Activated CD8-positive, alpha-beta memory T cell treated with anti-CD3 and anti-CD28 coated beads for 24 hours (primary cell): ENCODE data around the gene SHROOM1.
"Not testable (repeated sequence)": the region's sequence is repeated elsewhere in the genome, so short reads cannot be mapped to it uniquely, and the experiment has no call there.

Experiments
- DNase-seq: peaks from one replicate; pipeline ENCODE4 v3.0.0-alpha.2; 2020

Gene SHROOM1, protein sequence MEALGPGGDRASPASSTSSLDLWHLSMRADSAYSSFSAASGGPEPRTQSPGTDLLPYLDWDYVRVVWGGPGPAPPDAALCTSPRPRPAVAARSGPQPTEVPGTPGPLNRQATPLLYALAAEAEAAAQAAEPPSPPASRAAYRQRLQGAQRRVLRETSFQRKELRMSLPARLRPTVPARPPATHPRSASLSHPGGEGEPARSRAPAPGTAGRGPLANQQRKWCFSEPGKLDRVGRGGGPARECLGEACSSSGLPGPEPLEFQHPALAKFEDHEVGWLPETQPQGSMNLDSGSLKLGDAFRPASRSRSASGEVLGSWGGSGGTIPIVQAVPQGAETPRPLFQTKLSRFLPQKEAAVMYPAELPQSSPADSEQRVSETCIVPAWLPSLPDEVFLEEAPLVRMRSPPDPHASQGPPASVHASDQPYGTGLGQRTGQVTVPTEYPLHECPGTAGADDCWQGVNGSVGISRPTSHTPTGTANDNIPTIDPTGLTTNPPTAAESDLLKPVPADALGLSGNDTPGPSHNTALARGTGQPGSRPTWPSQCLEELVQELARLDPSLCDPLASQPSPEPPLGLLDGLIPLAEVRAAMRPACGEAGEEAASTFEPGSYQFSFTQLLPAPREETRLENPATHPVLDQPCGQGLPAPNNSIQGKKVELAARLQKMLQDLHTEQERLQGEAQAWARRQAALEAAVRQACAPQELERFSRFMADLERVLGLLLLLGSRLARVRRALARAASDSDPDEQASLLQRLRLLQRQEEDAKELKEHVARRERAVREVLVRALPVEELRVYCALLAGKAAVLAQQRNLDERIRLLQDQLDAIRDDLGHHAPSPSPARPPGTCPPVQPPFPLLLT

GRCh38 chr5:132830436-132831094, at the start of gene SHROOM1:
SHROOM1 (minus strand) TSS chr5:132830647; CDS start chr5:132826140, 4,507 bp downstream.
- peak; percentile 73 for DNase-seq

GRCh38 chr5:132877938-132878337, 47.5 kb upstream of the SHROOM1 start:
- DNase-seq: no peak

GRCh38 chr5:132877466-132877865, 47.0 kb upstream of the SHROOM1 start:
- no peak for DNase-seq

DNA sequence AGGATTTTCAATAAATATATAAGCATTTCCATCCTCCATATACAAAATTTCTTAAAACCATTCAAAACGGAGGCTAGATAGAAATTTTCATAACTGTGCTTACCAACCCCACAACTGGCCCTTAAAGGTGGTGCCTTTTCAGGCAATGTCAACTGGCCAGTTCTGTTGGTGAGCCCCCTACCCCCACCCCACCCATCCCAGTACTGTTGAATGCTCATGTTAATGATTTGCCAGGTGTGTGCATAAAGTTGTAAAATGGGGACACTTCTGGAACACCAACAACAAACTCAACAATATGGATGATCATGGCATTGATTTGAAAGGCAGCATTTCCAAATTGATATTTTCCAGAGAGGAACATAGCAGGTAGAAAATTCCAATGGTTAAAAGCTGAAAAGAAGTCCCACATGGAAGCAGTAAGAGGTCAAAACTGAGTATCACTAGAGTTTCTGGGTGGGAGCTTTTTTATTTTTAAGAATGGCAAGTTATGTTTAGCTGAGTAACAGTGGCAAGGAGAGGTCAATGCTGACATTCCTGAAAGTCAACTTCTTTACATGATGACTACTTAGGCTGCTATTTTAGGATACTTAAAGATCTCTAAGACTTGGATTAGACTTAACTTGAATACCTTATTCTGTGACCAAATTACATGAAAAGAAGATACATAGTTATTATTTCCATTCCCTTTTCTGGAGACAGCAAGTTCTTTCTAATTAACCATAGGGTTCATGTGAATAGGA, 45.7 kb upstream of the SHROOM1 start:
- DNase-seq: no peak

- no peak for DNase-seq
Measured at GRCh38 chr5:132873930-132874271, 43.5 kb upstream of the SHROOM1 start.

DNA sequence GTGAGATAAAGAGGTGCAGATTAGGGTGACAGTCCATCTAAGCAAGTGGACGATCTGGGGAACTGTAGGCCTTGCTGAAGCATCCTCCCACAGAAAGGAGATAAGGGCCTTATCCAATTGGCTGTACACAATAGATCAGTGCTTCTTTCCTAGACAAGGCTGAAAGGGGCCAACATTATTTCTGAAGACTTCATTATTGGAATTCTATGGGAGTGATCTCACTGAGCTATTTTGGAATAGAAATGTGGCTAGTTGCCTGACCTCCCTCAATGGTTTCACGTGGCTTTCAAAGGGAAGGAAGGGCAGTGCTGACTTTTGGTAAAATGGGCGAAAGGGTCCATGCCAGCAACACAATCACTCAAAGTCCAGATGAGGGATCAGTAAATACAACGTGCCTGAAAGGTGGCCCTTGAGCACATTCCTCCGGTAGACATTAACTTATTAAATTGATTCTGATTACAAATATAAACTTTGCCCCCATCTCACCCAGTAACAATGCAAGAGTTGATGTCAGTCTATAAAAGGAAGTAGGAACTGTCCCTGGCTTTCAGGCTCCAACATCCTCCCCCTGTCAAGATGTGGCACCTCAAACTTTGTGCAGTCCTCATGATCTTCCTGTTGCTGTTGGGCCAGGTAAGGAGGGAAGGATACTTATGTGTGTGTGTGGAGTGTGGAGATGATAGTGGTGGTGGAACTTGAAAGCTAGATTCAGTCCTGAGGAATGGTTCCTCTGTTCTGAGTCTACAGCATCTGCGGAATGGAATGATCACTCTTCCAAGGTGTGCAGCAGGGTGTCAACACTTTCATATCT, 42.9 kb upstream of the SHROOM1 start, which contains the start of gene LEAP2:
Gene LEAP2, plus strand, starts transcription at position 550 of the 811 bp plus-strand sequence. Its CDS starts 27 bp downstream, at position 577.
- DNase-seq: no peak

DNA sequence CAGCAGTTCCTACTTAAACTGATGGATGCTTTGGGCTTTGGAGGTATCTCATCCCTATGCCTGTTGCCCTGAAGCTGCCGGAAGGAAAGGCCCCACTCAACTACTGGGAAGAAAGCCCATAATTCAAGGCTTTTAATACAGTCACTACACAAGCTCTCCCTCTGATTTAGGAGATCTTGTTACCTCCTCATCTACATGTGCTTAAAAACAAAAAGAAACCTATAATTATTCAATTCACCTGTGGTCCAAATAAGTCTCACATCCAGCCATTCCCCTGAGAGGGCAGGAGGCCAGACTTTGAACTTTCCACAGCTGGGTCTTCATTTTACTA, 42.3 kb upstream of the SHROOM1 start:
- DNase-seq: no peak

- no peak for DNase-seq
Measured at GRCh38 chr5:132871459-132872284, 41.2 kb upstream of the SHROOM1 start.

DNA sequence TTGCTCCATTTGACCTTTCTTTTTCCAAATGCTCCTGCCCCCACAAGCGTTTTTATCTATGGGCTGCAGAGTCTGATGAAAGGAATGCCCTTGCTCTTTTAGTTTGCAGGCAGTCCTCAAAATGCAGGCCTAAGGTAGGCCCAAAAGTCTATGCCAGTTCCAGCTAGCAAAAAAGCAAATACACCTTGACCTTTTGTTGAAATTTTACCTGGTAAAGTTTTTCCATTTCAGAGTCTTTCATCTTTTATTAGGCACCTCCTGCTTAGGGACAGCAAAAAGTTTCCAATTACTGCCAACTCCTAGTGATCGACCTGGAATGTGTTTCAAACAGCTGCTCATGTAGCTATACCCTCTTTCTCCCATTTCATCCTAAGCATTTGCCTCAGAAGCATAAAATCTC, 40.4 kb upstream of the SHROOM1 start:
- DNase-seq: no peak

- no peak for DNase-seq
Measured at GRCh38 chr5:132868754-132869153, 38.3 kb upstream of the SHROOM1 start.

GRCh38 chr5:132867046-132867451, 36.6 kb upstream of the SHROOM1 start:
- DNase-seq: no peak

- DNase-seq: peak; percentile 93
Measured at GRCh38 chr5:132866342-132867045, 36.0 kb upstream of the SHROOM1 start, which contains the start of the genes GDF9 and UQCRQ. GDF9 (minus strand) TSS chr5:132866469; CDS start chr5:132864533, 1,936 bp downstream. UQCRQ (plus strand) TSS chr5:132866642; CDS start chr5:132866882, 240 bp downstream.

DNA sequence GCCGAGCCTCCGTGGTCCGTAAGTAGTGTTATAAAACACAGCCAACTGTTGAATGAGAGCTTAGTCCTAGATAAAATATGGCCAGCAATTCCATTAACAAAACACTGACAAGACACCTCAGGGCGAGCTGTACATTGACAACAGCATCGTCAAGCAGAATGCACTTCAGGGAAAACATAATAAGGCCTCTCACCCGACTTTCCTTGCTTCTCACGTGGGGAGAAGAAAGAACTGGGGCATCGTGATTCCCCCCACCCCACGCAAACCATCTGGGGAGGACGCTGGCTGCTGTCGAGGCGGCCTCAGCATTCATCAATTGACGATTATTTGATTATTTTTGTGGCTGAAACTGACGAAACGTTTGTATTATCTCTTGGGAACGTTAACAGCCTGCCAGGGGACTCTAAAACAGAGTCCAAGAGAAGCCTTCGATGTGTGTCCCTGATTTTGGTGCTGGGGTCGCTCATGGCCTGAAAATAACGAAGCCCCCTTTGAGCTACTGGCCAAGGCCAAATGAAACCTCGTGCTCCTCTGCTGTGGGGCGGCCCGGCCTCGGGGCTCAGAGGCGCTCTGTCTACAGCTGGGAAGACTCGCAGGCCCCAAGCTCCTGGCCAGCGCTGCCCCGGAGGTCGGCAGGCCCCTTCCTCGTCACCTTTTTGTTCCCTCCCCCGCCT, 35.4 kb upstream of the SHROOM1 start:
- no peak for DNase-seq

- no peak for DNase-seq
Measured at GRCh38 chr5:132860742-132861141, 30.3 kb upstream of the SHROOM1 start.

- DNase-seq: no peak
Measured at GRCh38 chr5:132859889-132860437, 29.5 kb upstream of the SHROOM1 start.

- DNase-seq: no peak
Measured at GRCh38 chr5:132856011-132856410, 25.6 kb upstream of the SHROOM1 start.

- not testable (repeated sequence) for DNase-seq
Measured at GRCh38 chr5:132854992-132855391, 24.5 kb upstream of the SHROOM1 start.

DNA sequence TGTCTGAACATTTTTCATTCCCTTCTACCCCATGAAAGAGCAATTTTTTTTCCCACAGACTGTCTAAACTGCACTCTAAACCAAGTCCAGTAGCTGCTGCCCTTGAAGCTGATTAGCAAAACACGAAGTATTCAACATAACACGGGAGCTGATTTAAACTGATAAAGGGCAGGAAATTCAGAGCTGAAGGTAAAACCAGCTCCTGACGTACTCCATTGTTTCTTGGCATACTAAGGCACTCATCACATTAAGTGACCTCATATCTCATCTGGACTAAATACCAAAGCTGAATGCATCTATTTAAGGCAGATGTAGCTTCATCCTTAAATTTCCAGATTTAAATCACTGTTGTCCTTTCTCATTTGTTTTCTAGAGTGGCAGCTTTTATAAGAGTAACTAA, 23.9 kb upstream of the SHROOM1 start:
- DNase-seq: no peak

DNA sequence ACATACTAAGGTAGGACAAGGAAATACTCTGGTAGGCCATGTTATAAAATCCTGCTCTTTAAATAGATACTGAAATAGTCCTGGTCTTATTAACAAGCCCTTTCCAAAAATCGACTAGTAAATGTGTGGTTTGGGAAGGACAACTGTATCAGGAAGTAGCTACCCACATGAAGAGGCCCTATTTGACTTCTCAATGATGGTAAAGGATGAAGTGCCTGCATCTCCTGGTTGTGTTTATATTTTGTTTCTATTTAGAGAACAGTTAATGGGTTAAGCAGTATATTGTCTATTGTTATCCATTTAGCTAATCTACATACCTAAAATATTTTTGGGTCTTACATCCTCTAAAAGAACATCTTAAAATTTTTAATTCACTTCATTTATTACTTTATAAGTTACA, 23.3 kb upstream of the SHROOM1 start:
- DNase-seq: no peak
